DMS53 treated with DMSO at 0.1 percent for 48 hours (cell line): ENCODE results near the gene SLC1A5.
A peak's percentile ranks its signal among the peaks of the same experiment; 100 is the strongest.

Experiments
- DNase-seq: peaks from one replicate; lab custom pipeline; 2025; ENCODE audit not compliant: unreplicated experiment; lab: John Stamatoyannopoulos, UW

SLC1A5 gene

GRCh38 chr19:46745030-46745429 lies 43.4 kb downstream of the SLC1A5 start:
- no peak for DNase-seq

- DNase-seq: no peak
Observed at GRCh38 chr19:46744005-46744691, 44.2 kb downstream of the SLC1A5 start.

- DNase-seq: no peak
Observed at GRCh38 chr19:46742926-46743480, 45.4 kb downstream of the SLC1A5 start.

GRCh38 chr19:46741447-46741846 lies 46.9 kb downstream of the SLC1A5 start:
- DNase-seq: no peak

- no peak for DNase-seq
Observed at GRCh38 chr19:46739290-46739771, 49.1 kb downstream of the SLC1A5 start.

- no peak for DNase-seq
Observed at GRCh38 chr19:46737761-46738171, 50.6 kb downstream of the SLC1A5 start.

- no peak for DNase-seq
Observed at GRCh38 chr19:46737298-46737654, 51.1 kb downstream of the SLC1A5 start.

GRCh38 chr19:46736531-46737297 lies 51.7 kb downstream of the SLC1A5 start:
- DNase-seq: no peak

- no peak for DNase-seq
Observed at GRCh38 chr19:46733690-46734292, 54.6 kb downstream of the SLC1A5 start.

GRCh38 chr19:46732966-46733689 lies 55.3 kb downstream of the SLC1A5 start:
- DNase-seq: no peak

- no peak for DNase-seq
Observed at GRCh38 chr19:46732172-46732938, 56.0 kb downstream of the SLC1A5 start.

- no peak for DNase-seq
Observed at GRCh38 chr19:46731584-46731983, 56.8 kb downstream of the SLC1A5 start.

GRCh38 chr19:46731007-46731501 lies 57.3 kb downstream of the SLC1A5 start:
- DNase-seq: no peak

GRCh38 chr19:46730595-46730994 lies 57.8 kb downstream of the SLC1A5 start:
- no peak for DNase-seq

- no peak for DNase-seq
Observed at GRCh38 chr19:46730187-46730586, 58.2 kb downstream of the SLC1A5 start.

GRCh38 chr19:46729696-46730095 lies 58.7 kb downstream of the SLC1A5 start:
- DNase-seq: no peak

- DNase-seq: peak; percentile 49
Observed at GRCh38 chr19:46728693-46729339, 59.6 kb downstream of the SLC1A5 start.

- no peak for DNase-seq
Observed at GRCh38 chr19:46728208-46728607, 60.2 kb downstream of the SLC1A5 start.

GRCh38 chr19:46727757-46728156 lies 60.6 kb downstream of the SLC1A5 start:
- no peak for DNase-seq
